RWPE2 (cell line): ENCODE results near the gene TRIM14.

Experiments
- ATAC-seq: fragments of 200-7000 bp; cut with Tn5 transposase; 3 replicates; pipeline ENCODE4 v1.9.1; 2021; ENCODE audit warnings: low read depth
- DNase-seq: peaks from one replicate; pipeline ENCODE4 v3.0.0-alpha.2; 2020; ENCODE audit warnings: low spot score
- H3K27ac ChIP-seq: fragments of 450-650 bp; 2 replicates; pipeline ENCODE4 v1.5.1; 2017; ENCODE audit warnings: mild to moderate bottlenecking; ENCODE audit not compliant: poor library complexity, severe bottlenecking
- H3K27me3 ChIP-seq: fragments of 250-450 bp; sonication (Bioruptor Pico); 2 replicates; pipeline ENCODE4 v1.5.1; 2021; ENCODE audit warnings: mild to moderate bottlenecking, moderate library complexity; ENCODE audit not compliant: insufficient read depth, poor library complexity, severe bottlenecking
- H3K36me3 ChIP-seq: fragments of 250-450 bp; sonication (Bioruptor Pico); 2 replicates; pipeline ENCODE4 v1.5.1; 2020; ENCODE audit warnings: low read depth, mild to moderate bottlenecking, moderate library complexity
- H3K4me1 ChIP-seq: fragments of 250-450 bp; sonication (Bioruptor Pico); 2 replicates; pipeline ENCODE4 v1.5.1; 2021; ENCODE audit warnings: mild to moderate bottlenecking, moderate library complexity; ENCODE audit not compliant: insufficient read depth, poor library complexity, severe bottlenecking
- H3K4me3 ChIP-seq: fragments of 250-450 bp; sonication (Bioruptor Pico); 2 replicates; pipeline ENCODE4 v1.5.1; 2021; ENCODE audit warnings: mild to moderate bottlenecking, moderate library complexity; ENCODE audit not compliant: severe bottlenecking
- H3K9me3 ChIP-seq: fragments of 250-450 bp; sonication (Bioruptor Pico); 2 replicates; pipeline ENCODE4 v1.5.1; 2021; ENCODE audit warnings: mild to moderate bottlenecking, moderate library complexity; ENCODE audit not compliant: severe bottlenecking
- CTCF ChIP-seq: fragments of 450-650 bp; IDR thresholded peaks from one replicate; pipeline ENCODE4 v1.5.1; 2017; ENCODE audit warnings: mild to moderate bottlenecking, moderate library complexity; ENCODE audit not compliant: poor library complexity, severe bottlenecking

The TRIM14 gene

GRCh38 chr9:98161851-98162250 is 42.8 kb upstream of the TRIM14 start:
- no peak for DNase-seq
- Histone ChIP-seq H3K4me1 (peaks cover 21% of the 10 kb centered on the region), H3K36me3 (peaks cover 6% of the 10 kb centered on the region), H3K27me3 (no peaks in the 10 kb centered on the region), H3K4me3 (no peak overlapping the region), H3K9me3 (no peaks in the 10 kb centered on the region), H3K27ac (peak overlapping the region; percentile 81)
- no peak for TF ChIP-seq CTCF
- ATAC-seq: no peak

GRCh38 chr9:98159790-98160189 is 40.8 kb upstream of the TRIM14 start:
- no peak for ATAC-seq
- H3K4me1 ChIP-seq: peaks cover 21% of the 10 kb centered on the region
- H3K4me3 ChIP-seq: no peak overlapping the region
- H3K36me3 ChIP-seq: peaks cover 22% of the 10 kb centered on the region
- H3K9me3 ChIP-seq: no peaks in the 10 kb centered on the region
- no peak overlapping the region for H3K27ac ChIP-seq
- no peak for DNase-seq
- no peak for TF ChIP-seq CTCF
- no peaks in the 10 kb centered on the region for H3K27me3 ChIP-seq

DNA sequence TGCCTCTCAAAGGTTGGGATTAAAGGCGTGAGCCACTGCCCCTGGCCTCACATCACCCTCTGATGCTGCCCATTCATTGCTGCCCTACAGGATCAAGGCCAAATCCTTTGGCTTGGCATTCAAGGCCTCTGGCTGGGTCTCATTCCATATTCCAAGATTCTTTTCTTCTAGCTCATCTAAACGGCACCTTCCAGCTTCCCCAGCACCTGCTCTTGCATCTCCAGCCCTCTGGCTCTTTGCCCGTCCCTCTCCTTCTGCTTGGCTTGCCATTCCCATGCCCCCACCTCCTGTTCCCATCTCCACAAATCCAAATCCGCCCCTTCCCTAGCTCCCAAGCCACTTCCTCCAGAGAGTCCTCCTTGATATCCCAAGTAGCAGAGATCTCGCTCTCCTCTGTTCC is 40.3 kb upstream of the TRIM14 start:
- Histone ChIP-seq H3K36me3 (peaks cover 27% of the 10 kb centered on the region), H3K4me3 (no peak overlapping the region), H3K4me1 (peaks cover 21% of the 10 kb centered on the region), H3K27ac (no peak overlapping the region), H3K27me3 (no peaks in the 10 kb centered on the region), H3K9me3 (no peaks in the 10 kb centered on the region)
- DNase-seq (no peak), ATAC-seq (no peak)
- no peak for TF ChIP-seq CTCF

- Histone ChIP-seq H3K27ac (no peak overlapping the region), H3K4me3 (no peak overlapping the region), H3K4me1 (peaks cover 10% of the 10 kb centered on the region), H3K9me3 (no peaks in the 10 kb centered on the region), H3K36me3 (peaks cover 35% of the 10 kb centered on the region), H3K27me3 (no peaks in the 10 kb centered on the region)
- DNase-seq (no peak), ATAC-seq (no peak)
- no peak for TF ChIP-seq CTCF
Observed at GRCh38 chr9:98158071-98158831, 39.2 kb upstream of the TRIM14 start.

GRCh38 chr9:98157372-98157771 is 38.4 kb upstream of the TRIM14 start:
- H3K4me3 ChIP-seq: no peak overlapping the region
- no peak for TF ChIP-seq CTCF
- no peak for ATAC-seq

More at GRCh38 chr9:98157372-98157771, 38.4 kb upstream of the TRIM14 start:
- peaks cover 41% of the 10 kb centered on the region for H3K36me3 ChIP-seq
- no peak overlapping the region for H3K27ac ChIP-seq
- H3K9me3 ChIP-seq: no peaks in the 10 kb centered on the region
- no peak for DNase-seq
- H3K4me1 ChIP-seq: peaks cover 6% of the 10 kb centered on the region
- no peaks in the 10 kb centered on the region for H3K27me3 ChIP-seq
